ENCODE results near the gene ME2.

GRCh38 chr18:50973367-50974126 is 94.6 kb downstream of the ME2 start:
- no peak for TF ChIP-seq CTCF (IDR thresholded peaks at IDR 0.05)
- TF ChIP-seq POLR2A (IDR thresholded peaks at IDR 0.05) = no peak
